Endothelial cell of umbilical vein (primary cell): Measurements from ENCODE around the gene TMEM205.

ENCODE experiments used
- CTCF ChIP-seq, 2 donors: IDR thresholded peaks; 1 replicate in 1 of 2; 2 replicates in 1 of 2; pipeline ENCODE4 v1.5.1; 2011; ENCODE audit warnings: low read length in 2 of 2, mild to moderate bottlenecking in 2 of 2, moderate library complexity in 2 of 2, control low read depth in 1 of 2, inconsistent platforms in 1 of 2, low read depth in 1 of 2; ENCODE audit not compliant: insufficient read depth in 1 of 2; ENCODE audit errors: extremely low read depth in 1 of 2
- EZH2 ChIP-seq: IDR thresholded peaks from 2 replicates; pipeline ENCODE4 v1.6.1; 2012; ENCODE audit warnings: borderline replicate concordance, low read depth, mild to moderate bottlenecking, moderate library complexity, low read length, inconsistent platforms; ENCODE audit not compliant: severe bottlenecking
- MAX ChIP-seq: IDR thresholded peaks from 2 replicates; pipeline ENCODE4 v1.6.1; 2011; ENCODE audit not compliant: insufficient read depth, insufficient read length
- MYC ChIP-seq: IDR thresholded peaks from one replicate; pipeline ENCODE4 v1.6.1; 2011; ENCODE audit warnings: mild to moderate bottlenecking, low read depth, low read length
- POLR2A ChIP-seq: IDR thresholded peaks from 2 replicates; pipeline ENCODE4 v1.6.1; 2012; ENCODE audit warnings: low read depth, mild to moderate bottlenecking, control low read depth, low read length
- POLR2AphosphoS5 ChIP-seq: IDR thresholded peaks from 2 replicates; pipeline ENCODE4 v1.6.1; 2012; ENCODE audit warnings: low read depth, mild to moderate bottlenecking, control low read depth, low read length, moderate library complexity; ENCODE audit not compliant: insufficient read depth

DNA sequence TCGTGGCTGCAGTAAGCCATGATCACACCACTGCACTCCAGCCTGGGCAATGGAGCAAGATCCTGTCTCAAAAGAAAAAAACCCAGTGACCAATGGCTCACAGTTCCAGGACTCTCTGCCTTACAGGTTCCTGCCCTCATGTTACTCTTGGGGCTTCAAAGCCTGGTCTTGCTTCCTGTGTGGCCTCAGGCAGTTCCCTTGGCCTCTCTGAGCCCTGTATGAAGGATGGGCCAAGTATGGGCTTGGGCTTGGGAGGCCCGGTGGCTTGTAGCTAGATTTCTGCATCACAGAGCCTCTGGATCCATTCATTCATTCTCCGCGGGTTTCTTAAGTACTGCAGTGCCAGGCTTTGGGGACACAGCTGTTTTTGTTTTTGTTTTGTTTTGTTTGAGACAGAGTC, 50.9 kb downstream of the TMEM205 start:
- TF ChIP-seq CTCF (IDR thresholded peaks at IDR 0.05; ENCODE audit: extremely low read depth in 1 of 2, insufficient read depth in 1 of 2, low read depth in 1 of 2, low read length in 2 of 2) (no peak), POLR2A (no peak), MAX (no peak), MYC (no peak), POLR2AphosphoS5 (no peak), EZH2 (no peak)
